K562 (cell line): ENCODE data around the gene FRYL. TPM values are rescaled to one million over a fixed set of nuclear protein-coding genes. Genes with fewer than 3 reads are reported as not detected.

Source experiments
- BMI1 ChIP-seq: fragments of 150-350 bp; IDR thresholded peaks from 2 replicates; pipeline ENCODE4 v1.6.1; 2014; ENCODE audit warnings: low read length
- CBX2 ChIP-seq: fragments of 200-600 bp; sonication (generic); IDR thresholded peaks from one replicate; pipeline ENCODE4 v1.6.1; 2012; ENCODE audit warnings: mild to moderate bottlenecking, low read length, inconsistent platforms; ENCODE audit not compliant: insufficient read depth, poor library complexity, severe bottlenecking
- GTF2E2 ChIP-seq: fragments of 200-800 bp; sonication (Bioruptor generic); IDR thresholded peaks from 2 replicates; pipeline ENCODE4 v1.6.1; 2016; ENCODE audit warnings: missing genetic modification characterization, missing compliant biosample characterization
- HDGF ChIP-seq: fragments of 450-650 bp; IDR thresholded peaks from 2 replicates; pipeline ENCODE4 v1.6.1; 2016
- HNRNPH1 ChIP-seq: fragments of 200-400 bp; formaldehyde crosslinking; optimal IDR thresholded peaks from 2 replicates; pipeline ENCODE3; 2017; ENCODE audit warnings: low read depth, mild to moderate bottlenecking, low read length, moderate library complexity
- NEUROD1 ChIP-seq: fragments of 150-350 bp; IDR thresholded peaks from 2 replicates; pipeline ENCODE4 v1.6.1; 2014; ENCODE audit warnings: borderline replicate concordance, low read length, low read depth; ENCODE audit not compliant: partially characterized antibody
- RFX1 ChIP-seq: fragments of 450-650 bp; IDR thresholded peaks from 2 replicates; pipeline ENCODE4 v1.6.1; 2016; ENCODE audit warnings: mild to moderate bottlenecking, moderate library complexity
- RNF2 ChIP-seq: sonication (generic); IDR thresholded peaks from 2 replicates; pipeline ENCODE4 v1.6.1; 2016
- SAFB ChIP-seq: fragments of 200-400 bp; formaldehyde crosslinking; IDR thresholded peaks from 2 replicates; pipeline ENCODE4 v1.6.1; 2017; ENCODE audit warnings: low read depth, low read length, borderline replicate concordance
- TCF3 ChIP-seq: sonication (generic); formaldehyde crosslinking; IDR thresholded peaks from 2 replicates; pipeline ENCODE4 v1.4.0; 2020; ENCODE audit warnings: mild to moderate bottlenecking, missing genetic modification reagents
- TEAD4 ChIP-seq, 2 experiments: sonication (generic) in 1 of 2; formaldehyde crosslinking in 1 of 2; IDR thresholded peaks; 2 replicates each; pipeline versions ENCODE4 v1.6.1 to v1.8.0; 2012 to 2022; ENCODE audit warnings: borderline replicate concordance in 1 of 2, inconsistent platforms in 1 of 2, low read length in 1 of 2, mild to moderate bottlenecking in 1 of 2, missing genetic modification reagents in 1 of 2
- ZEB2 ChIP-seq: fragments of 450-650 bp; IDR thresholded peaks from 2 replicates; pipeline ENCODE4 v1.6.1; 2016
- ZNF311 ChIP-seq: fragments of 250-450 bp; sonication (Bioruptor Pico); IDR thresholded peaks from 2 replicates; pipeline ENCODE4 v1.4.0; 2020; ENCODE audit warnings: mild to moderate bottlenecking, moderate library complexity
- polyA plus RNA-seq, 8 experiments: library from polyadenylated mRNA; depleted of rRNA in 4 of 8; stranded (reverse) in 5 of 8; unstranded in 3 of 8; fragments of >200 nt; fragmentation: Nextera tagmentation in 2 of 8; fragmentation: Illumina TruSeq in 1 of 8; extraction: Ambion mirVana in 2 of 8; extraction: Trizol in 1 of 8; gene quantifications; 2 replicates each; pipeline versions ENCODE4 v1.2.1 to v1.2.3, GENCODE V29; 2011 to 2014; ENCODE audit warnings: inconsistent platforms in 1 of 8, missing spikeins in 1 of 8
- total RNA-seq, 7 experiments: library from RNA; depleted of rRNA in 6 of 7; stranded (reverse); fragments of >200 nt in 6 of 7; fragmentation: Illumina TruSeq in 2 of 7; extraction: Trizol in 2 of 7; gene quantifications; 2 replicates each; pipeline versions ENCODE4 v1.2.1 to v1.2.3, GENCODE V29; 2011 to 2021; ENCODE audit warnings: low replicate concordance in 1 of 7
- TF ChIP-seq, protein P1 (sequence below): sonication (generic); formaldehyde crosslinking; IDR thresholded peaks from 2 replicates; pipeline ENCODE4 v1.8.0; 2023; ENCODE audit warnings: mild to moderate bottlenecking, missing genetic modification reagents
- TF ChIP-seq, protein P2 (sequence below): fragments of 250-450 bp; sonication (Bioruptor Pico); IDR thresholded peaks from 2 replicates; pipeline ENCODE4 v1.8.0; 2022; ENCODE audit warnings: moderate library complexity, mild to moderate bottlenecking, inconsistent platforms
- TF ChIP-seq, protein P3 (sequence below): IDR thresholded peaks from 2 replicates; pipeline ENCODE4 v1.6.1; 2012; ENCODE audit warnings: low read depth, low read length, improper control_type of control experiment, borderline replicate concordance
- TF ChIP-seq, protein P4 (sequence below): sonication (generic); formaldehyde crosslinking; IDR thresholded peaks from 2 replicates; pipeline ENCODE4 v1.8.0; 2022; ENCODE audit warnings: missing genetic modification reagents, mild to moderate bottlenecking, borderline replicate concordance

The FRYL gene
- total and polyA plus RNA-seq, 9 of the 15 experiments (the other 6 are each of a cell fraction or from before 2014, with no cell fraction given) = 7.2 to 34.9 (median 15.9) TPM

DNA sequence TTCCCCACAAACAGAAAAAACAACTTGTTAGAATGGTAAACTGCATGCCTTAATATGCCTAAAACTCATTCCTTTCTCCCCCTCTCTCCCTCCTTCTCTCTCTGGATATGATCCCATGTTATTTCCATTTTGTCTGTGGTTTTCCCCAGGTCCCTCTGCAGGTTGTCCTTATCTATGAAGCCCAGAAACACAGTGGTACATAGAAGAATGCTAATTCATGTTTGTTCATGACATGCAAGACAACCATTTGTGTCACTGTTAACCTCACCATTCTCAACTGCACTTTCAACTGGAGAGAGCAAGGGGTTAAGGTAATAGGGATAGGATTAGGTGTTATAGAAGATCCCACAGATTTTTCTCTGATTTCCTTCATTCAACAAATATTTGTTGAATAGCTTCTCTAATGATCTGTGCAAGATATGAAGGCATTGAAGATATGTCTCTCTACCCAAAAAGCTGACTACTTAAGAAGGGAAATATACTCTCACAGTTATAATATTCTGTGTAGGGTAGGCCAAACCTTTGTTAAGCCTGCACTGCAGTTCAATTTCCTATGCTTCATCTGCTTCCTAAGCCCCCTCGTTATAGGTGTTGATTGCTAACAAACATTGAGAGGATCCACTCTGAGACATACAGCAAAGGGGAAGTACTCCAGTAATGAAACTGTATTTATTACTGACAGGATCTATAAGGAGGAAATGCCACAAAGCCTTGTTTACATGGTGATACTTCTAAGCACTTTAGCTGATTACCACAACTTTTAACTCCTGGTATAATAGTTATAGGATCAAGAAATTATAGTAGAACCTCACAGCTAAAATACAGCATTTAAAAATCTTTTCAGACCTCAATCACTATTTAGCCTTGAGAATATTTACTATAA lies 96.1 kb downstream of the FRYL start (continued):
- TF ChIP-seq, protein P1, sequence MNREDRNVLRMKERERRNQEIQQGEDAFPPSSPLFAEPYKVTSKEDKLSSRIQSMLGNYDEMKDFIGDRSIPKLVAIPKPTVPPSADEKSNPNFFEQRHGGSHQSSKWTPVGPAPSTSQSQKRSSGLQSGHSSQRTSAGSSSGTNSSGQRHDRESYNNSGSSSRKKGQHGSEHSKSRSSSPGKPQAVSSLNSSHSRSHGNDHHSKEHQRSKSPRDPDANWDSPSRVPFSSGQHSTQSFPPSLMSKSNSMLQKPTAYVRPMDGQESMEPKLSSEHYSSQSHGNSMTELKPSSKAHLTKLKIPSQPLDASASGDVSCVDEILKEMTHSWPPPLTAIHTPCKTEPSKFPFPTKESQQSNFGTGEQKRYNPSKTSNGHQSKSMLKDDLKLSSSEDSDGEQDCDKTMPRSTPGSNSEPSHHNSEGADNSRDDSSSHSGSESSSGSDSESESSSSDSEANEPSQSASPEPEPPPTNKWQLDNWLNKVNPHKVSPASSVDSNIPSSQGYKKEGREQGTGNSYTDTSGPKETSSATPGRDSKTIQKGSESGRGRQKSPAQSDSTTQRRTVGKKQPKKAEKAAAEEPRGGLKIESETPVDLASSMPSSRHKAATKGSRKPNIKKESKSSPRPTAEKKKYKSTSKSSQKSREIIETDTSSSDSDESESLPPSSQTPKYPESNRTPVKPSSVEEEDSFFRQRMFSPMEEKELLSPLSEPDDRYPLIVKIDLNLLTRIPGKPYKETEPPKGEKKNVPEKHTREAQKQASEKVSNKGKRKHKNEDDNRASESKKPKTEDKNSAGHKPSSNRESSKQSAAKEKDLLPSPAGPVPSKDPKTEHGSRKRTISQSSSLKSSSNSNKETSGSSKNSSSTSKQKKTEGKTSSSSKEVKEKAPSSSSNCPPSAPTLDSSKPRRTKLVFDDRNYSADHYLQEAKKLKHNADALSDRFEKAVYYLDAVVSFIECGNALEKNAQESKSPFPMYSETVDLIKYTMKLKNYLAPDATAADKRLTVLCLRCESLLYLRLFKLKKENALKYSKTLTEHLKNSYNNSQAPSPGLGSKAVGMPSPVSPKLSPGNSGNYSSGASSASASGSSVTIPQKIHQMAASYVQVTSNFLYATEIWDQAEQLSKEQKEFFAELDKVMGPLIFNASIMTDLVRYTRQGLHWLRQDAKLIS (CRISPR knock-in tag) = 0 out of 2 replicates have a peak, but pooled peaks have one; percentile 41
- TF ChIP-seq TCF3 (peak; percentile 96), HDGF (no peak), RNF2 (peak; percentile 83), HNRNPH1 (no peak), GTF2E2 (tag) (no peak), TEAD4 (IDR thresholded peaks at IDR 0.05; ENCODE audit: low read length) (peak; percentile 98), TEAD4 (CRISPR knock-in tag; IDR thresholded peaks at IDR 0.05; ENCODE audit: borderline replicate concordance) (no peak), SAFB (no peak), ZNF311 (CRISPR knock-in tag) (no peak), RFX1 (no peak), CBX2 (no peak), BMI1 (no peak), NEUROD1 (peak; percentile 53), ZEB2 (peak; percentile 95)
- TF ChIP-seq, protein P2, sequence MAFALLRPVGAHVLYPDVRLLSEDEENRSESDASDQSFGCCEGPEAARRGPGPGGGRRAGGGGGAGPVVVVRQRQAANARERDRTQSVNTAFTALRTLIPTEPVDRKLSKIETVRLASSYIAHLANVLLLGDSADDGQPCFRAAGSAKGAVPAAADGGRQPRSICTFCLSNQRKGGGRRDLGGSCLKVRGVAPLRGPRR (CRISPR knock-in tag) = no peak
- TF ChIP-seq, protein P3, sequence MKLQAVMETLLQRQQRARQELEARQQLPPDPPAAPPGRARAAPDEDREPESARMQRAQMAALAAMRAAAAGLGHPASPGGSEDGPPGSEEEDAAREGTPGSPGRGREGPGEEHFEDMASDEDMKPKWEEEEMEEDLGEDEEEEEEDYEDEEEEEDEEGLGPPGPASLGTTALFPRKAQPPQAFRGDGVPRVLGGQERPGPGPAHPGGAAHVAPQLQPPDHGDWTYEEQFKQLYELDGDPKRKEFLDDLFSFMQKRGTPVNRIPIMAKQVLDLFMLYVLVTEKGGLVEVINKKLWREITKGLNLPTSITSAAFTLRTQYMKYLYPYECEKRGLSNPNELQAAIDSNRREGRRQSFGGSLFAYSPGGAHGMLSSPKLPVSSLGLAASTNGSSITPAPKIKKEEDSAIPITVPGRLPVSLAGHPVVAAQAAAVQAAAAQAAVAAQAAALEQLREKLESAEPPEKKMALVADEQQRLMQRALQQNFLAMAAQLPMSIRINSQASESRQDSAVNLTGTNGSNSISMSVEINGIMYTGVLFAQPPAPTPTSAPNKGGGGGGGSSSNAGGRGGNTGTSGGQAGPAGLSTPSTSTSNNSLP = peak; percentile 44; the same call in 1 of the 2 replicates
- TF ChIP-seq, protein P4, sequence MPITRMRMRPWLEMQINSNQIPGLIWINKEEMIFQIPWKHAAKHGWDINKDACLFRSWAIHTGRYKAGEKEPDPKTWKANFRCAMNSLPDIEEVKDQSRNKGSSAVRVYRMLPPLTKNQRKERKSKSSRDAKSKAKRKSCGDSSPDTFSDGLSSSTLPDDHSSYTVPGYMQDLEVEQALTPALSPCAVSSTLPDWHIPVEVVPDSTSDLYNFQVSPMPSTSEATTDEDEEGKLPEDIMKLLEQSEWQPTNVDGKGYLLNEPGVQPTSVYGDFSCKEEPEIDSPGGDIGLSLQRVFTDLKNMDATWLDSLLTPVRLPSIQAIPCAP = no peak
